Activated CD8-positive, alpha-beta memory T cell treated with anti-CD3 and anti-CD28 coated beads for 4 hours (primary cell): ENCODE results near the gene CAAP1.
"Not testable (repeated sequence)": the region's sequence is repeated elsewhere in the genome, so short reads cannot be mapped to it uniquely, and the experiment has no call there.

ENCODE experiments used
- DNase-seq, 2 donors: peaks; one replicate each; pipeline ENCODE4 v3.0.0-alpha.2; 2020; ENCODE audit warnings: low read depth in 2 of 2

CAAP1 gene

DNA sequence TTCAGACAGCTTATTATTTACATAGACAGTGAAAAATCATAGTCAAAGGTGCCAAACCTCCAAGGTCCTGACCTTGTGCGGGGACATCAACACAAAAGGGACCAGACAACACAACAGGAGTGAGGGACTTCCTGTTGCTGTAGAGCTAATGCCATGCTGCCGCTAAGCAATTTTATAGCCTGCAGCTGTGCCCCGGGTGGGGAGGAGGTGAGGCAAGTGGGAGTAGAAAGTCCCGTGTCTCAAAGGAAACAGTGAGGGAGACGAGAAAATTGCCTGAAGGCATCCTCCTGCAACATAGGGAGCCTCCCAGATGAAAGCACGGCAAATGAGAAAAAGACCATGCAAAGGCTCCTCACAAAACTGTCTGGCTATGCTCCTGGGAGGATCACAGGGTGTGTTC, 58.8 kb downstream of the CAAP1 start:
- DNase-seq = no peak

DNA sequence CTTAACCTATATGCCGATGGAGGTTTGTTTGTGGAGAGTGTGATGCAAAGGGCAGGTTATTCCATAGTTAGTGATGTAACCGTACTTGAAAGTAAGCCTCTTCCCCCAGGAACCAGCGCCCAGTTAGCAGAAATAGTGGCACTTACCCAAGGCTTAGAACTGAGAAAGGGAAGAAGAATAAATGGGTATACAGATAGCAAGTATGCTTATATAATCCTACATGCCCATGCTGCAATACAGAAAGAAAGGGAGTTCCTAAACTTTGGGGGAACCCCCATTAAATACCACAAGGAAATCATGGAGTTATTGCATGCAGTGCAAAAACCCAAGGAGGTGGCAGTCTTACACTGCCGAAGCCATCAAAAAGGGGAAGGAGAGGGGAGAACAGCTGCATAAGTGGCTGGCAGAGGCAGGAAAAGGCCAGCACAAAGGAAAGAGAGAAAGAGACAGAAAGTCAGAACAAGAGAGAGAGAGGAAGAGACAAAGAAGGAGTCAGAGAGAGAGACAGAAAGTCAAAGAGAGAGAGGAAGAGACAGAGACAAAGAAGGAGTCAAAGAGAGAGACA, 64.1 kb downstream of the CAAP1 start:
- not testable (repeated sequence) for DNase-seq

DNA sequence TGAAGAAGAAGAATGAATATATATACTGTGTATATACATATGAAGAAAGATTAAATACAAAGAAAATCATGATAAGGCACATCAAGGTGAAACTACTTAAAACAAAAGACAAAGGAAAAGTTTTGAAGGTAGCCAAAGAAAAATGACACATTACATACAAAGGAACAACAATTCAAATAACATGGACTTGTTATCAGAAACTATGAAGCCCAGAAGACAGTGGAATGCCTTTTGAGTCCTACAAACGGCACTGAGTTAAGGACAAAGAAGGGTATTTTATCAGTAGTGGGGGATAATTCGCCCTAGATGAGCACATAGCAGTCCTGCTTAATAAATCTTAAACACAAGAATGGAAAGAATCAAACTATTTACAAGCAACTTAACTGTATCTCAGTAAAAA, 77.8 kb downstream of the CAAP1 start:
- DNase-seq = no peak

DNA sequence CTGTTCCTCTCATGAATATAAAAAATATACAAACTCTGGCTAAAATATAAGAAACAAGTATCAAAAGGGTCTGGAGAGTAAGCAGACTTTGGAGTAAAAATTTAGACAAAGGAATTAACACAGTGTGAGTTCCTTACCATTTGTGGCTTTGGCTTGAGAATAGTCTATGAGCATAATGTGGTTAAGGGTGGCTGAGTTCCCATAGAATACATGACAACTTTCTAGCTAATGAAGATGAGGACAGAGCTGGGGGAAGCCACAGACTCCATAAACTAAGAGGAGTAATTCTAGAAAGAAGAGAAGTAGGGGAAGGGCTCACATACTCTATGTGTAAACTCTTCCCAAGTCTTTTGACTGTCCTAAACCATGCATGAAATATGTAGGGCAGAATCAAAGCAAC, 79.4 kb downstream of the CAAP1 start:
- DNase-seq = no peak

DNA sequence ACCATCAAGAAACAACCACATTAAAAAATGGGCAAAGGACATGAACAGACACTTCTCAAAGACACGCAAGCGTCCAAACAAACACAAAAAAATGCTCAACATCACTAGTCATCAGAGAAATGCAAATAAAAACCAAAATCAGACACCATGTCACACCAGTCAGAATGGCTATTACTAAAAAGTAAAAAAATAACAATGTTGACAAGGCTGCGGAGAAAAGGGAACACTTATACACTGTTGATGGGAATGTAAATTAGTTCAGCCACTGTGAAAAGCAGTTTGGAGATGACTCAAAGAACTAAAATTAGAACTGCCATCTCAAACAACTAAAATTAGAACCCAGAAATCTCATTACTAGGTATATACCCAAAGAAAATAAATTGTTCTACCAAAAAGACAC, 80.4 kb downstream of the CAAP1 start:
- no peak for DNase-seq

DNA sequence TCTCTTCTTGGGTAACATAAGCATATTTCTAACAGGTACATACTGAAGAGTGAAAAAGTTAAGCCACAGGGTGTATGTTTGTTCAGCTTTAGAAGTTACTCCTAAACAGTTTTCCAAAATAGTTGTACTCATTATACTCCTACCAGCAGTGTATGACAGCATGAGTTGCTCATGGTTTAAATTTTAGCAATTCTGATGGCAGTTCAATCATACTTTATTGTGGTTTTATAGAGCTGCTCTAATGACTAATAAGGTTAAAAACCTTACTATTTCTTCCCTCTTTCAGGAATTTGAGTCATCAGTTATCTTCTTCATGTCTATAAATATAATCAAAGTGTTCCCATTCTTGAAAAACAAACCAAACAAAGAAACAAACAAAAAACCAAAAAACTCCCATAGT, 81.5 kb downstream of the CAAP1 start:
- no peak for DNase-seq

DNA sequence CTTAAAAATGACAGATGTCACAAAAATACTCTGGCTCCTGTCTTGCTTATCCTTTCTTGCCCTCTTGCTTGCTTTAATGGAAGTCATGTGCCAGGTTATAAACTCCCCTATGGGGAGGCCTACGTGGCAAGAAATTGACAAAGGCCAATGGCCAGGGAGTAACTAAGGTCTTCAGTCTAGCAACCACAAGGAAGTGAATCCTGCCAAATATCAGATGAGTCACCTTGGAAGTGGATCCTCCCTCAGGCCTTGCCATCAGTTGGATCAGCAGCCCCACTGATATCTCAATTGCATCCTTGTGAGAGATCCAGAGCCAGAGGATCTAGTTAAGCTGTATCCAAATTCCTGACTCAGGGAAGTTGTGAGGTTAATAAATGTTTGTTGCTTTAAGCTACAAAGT, 82.8 kb downstream of the CAAP1 start:
- DNase-seq = no peak

DNA sequence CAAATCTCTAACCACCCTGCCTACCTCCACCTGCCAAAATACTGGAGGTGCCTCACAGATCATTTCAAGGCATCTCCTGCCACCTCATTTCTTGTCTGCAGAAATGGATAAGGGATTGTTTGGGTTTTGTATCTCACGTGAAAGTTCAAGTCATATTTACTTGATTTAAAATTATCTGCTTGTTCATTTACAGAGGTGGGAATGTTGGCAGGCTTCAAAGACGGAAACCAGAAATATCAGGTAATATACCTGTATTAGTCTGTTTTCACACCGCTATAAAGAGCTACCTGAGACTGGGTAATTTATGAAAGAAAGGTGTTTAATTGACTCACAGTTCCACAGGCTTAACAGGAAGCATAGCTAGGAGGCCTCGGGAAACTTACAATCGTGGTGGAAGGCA, 85.4 kb downstream of the CAAP1 start:
- no peak for DNase-seq

DNA sequence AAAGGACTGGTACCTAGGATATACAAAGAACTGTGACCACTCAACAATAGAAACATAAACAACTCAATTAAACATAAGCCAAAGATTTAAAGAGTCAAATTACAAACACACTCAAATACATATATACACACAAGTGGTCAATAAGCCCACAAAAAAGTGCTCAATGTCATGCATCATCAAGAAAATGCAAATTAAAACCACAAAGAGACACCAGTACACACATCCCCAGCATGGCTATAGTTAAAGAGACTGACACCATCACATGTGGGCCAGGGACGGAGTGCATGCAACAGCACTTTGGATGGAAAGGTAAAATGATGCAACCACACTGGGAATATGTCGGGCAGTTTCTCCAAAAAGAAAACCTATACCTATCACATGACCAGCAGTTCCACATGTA, 89.7 kb downstream of the CAAP1 start:
- no peak for DNase-seq

DNA sequence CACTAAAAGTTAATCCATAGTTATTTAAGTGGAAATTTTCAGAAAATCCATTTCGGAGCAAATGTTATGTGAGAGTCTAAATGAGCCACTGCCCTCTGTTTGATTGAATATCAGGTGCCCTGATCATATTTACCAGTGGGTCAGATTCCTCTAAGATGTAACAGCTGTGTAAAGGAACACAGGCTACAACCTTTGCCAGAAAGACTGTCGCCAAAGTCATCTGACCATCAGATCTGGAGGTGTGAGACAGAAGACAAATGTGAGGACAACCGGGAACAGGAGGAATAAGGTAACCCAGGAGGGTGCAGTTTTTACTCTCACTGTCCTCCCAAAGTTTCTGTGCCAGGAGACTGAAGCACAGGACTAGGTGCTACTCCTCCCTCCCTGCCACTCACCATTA, 90.8 kb downstream of the CAAP1 start:
- no peak for DNase-seq

DNA sequence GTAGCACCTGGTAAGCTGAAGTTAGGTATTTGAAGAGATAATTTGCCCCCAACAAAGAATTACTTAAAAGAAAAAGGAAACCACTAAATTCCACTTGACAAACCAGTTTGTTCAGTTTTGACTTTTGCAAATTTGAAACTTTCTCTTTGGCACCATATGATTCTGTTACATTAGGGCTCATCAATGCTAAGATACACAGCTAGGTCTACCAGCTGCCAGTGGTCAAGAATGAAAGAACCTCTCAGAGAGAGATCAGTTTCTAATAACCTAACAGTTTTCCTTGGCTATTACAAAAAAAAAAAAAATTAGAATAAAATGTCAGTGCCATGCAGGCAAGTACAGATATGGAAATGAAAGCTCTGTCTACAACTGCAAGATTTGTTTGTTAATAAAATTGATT, 92.3 kb downstream of the CAAP1 start:
- DNase-seq = no peak

DNA sequence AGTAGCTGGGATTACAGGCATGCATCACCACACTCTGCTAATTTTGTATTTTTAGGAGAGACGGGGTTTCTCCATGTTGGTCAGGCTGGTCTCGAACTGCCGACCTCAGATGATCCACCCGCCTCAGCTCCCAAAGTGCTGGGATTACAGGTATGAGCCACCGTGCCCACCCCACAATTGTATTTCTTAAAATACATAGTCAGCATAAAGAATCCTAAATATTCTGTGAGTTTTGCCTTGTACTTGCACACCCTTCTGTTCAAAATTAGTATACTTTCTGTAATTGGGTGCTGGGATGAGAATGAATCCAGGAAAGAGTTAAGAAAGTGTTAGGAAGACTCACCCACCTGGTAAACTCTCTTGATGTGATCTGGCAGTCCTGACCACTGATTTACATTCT, 101.3 kb downstream of the CAAP1 start:
- no peak for DNase-seq
